IPS-18c (cell line): ENCODE data around the gene NPHP4.
"Not testable (repeated sequence)": the region's sequence is repeated elsewhere in the genome, so short reads cannot be mapped to it uniquely, and the experiment has no call there.

Source experiments
- H3K4me3 ChIP-seq: 2 replicates; pipeline ENCODE4 v1.7.0; 2013; ENCODE audit warnings: low read depth, mild to moderate bottlenecking, low read length, moderate library complexity; ENCODE audit not compliant: insufficient read depth
- H3K9me3 ChIP-seq: one replicate; pipeline ENCODE4 v1.6.1; 2013; ENCODE audit warnings: mild to moderate bottlenecking, low read length, moderate library complexity; ENCODE audit not compliant: control insufficient read depth, insufficient read depth

The NPHP4 gene

GRCh38 chr1:5859766-5860165, 132.5 kb downstream of the NPHP4 start:
- H3K9me3 ChIP-seq: no peaks in the 10 kb centered on the region

DNA sequence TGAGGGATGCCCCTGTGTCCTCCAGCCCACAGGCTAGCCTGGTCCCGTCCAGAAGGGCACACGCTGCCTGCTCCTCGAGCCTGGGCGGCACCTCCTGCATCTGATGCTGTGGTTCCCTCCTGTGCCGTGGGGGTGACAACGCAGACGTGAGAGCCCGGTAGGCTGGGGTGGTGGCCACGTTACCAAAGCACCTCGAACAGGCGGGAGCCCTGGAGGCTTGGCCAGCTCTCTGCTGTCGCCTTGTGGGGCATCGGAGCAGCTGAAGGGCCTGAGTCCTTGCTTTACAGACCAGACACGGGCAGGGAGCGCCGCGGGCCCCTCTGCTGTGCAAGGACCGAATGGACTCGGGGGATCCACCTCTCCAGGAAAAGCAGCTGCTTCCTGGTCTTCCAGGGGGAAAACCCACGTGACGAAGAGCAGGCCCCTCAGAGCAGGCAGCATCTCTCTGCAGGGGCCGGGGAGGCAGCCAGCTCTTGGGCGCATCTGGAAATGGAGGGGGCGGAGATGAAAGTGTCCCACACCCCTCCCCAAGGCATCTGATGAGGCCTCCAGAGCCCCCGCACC, 133.3 kb downstream of the NPHP4 start:
- H3K9me3 ChIP-seq: no peaks in the 10 kb centered on the region
- H3K4me3 ChIP-seq: no peak overlapping the region

More at GRCh38 chr1:5859766-5860165, 132.5 kb downstream of the NPHP4 start:
- no peak overlapping the region for H3K4me3 ChIP-seq

GRCh38 chr1:5858246-5858645, 134.0 kb downstream of the NPHP4 start:
- Histone ChIP-seq H3K4me3 (no peak overlapping the region), H3K9me3 (no peaks in the 10 kb centered on the region)

GRCh38 chr1:5857508-5858090, 134.6 kb downstream of the NPHP4 start:
- no peaks in the 10 kb centered on the region for H3K9me3 ChIP-seq

DNA sequence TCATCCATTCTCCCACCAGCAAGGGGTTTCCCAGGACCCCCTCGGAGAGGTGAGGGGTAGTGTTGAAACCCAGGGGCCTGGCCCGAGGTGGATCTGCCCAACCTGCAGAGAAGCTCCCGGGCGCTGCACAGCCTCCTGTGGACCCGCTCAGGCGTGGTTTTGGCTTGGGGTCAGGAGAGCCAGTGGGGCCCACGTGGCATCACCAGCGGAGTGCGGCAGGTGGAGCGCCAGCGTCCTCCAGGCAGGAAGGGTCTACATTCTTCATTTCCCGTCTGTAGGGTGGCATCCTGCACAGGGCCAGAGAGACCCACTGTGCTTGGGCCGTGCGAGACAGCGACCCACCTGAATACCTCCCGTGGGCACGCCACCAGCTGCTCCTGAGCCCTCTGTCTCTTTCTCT, 135.2 kb downstream of the NPHP4 start:
- Histone ChIP-seq H3K4me3 (no peak overlapping the region), H3K9me3 (no peaks in the 10 kb centered on the region)

More at GRCh38 chr1:5857508-5858090, 134.6 kb downstream of the NPHP4 start:
- H3K4me3 ChIP-seq: no peak overlapping the region

GRCh38 chr1:5856246-5856815, 135.9 kb downstream of the NPHP4 start:
- H3K9me3 ChIP-seq: no peaks in the 10 kb centered on the region
- H3K4me3 ChIP-seq: no peak overlapping the region

DNA sequence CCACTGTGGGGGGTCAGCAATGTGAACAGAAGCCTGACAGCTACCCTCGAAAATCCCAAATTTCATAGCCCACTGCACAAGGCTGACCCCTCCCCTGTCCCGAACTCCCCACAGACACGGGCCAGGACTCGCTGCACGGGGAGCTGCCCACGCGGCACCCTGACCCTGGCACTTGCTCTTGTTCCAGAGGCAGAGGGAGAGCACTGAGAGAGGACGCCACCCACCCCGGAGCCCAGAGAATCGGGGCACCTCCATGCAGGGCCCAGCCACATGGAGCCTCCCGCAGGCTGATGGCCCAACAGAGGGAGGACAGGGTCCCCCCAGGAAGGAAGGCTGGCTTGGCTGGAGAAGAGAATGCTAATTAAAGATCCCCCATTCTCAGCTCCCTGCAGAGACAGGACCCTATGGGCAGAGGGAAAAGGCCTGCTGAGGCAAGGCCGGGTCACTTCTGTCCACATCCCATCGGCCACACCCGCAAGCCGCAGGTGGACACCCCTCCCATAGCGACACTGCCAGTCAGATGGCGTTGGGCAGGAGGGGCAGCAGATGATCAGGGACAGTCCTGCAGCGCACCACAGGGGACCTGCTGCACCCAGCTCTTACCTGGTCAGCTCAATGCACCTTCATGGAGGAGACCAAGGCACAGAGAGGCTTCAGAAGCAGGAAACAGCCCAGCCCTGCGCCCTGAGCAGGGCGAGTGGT, 136.9 kb downstream of the NPHP4 start:
- no peaks in the 10 kb centered on the region for H3K9me3 ChIP-seq
- H3K4me3 ChIP-seq: no peak overlapping the region

DNA sequence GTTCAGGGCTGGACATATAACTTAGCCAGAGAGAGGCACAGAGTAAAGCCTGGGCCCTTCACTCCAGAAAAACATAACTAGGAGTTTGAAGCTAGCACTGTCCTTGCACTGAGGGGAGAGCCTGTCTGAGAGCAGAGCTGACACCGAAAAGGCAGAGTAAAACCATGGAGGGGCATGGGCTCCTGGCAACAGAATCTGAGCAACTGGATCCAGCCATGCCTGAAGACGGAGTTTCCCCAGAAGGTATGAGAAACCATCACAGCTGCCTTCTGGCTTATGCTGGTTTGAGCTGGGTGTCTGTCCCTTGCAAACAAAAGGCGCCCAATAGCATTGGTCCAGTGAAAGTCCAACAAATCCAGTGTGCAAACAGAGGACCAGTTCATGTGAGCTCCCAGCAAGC, 137.5 kb downstream of the NPHP4 start:
- H3K4me3 ChIP-seq: no peak overlapping the region
- H3K9me3 ChIP-seq: no peaks in the 10 kb centered on the region

DNA sequence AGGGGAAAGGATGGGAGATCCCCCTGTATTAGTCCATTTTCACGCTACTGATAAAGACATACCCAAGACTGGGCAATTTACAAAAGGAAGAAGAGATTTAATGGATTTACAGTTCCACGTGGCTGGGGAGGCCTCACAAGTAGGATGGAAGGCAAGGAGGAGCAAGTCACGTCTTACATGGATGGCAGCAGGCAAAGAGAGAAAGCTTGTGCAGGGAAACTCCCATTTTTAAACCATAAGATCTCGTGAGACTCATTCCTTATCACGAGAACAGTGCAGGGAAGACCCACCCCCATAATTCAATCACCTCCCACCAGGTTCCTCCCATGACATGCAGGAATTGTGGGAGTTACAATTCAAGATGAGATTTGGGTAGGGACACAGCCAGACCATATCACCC, 138.4 kb downstream of the NPHP4 start:
- not testable (repeated sequence) for H3K4me3 ChIP-seq, H3K9me3 ChIP-seq

- Histone ChIP-seq H3K9me3 (no peaks in the 10 kb centered on the region), H3K4me3 (no peak overlapping the region)
Measured at GRCh38 chr1:5850503-5850902, 141.7 kb downstream of the NPHP4 start.

DNA sequence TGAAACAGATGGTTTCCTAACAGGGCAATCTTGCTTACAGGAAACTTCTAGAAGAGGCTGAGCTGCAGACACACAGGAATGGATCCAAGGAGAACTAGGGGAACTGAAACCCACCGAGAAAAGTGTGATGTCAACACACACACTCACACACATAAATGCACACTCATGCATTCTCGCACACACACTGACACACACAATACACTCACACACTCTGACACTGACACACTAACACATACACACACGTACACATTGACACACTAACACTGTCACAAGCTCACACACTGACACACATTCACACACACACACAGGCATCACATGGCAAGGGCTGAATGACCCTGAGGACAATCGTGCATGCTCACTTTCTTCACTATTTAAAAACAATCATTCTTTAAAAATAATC, 142.7 kb downstream of the NPHP4 start:
- Histone ChIP-seq H3K9me3 (no peaks in the 10 kb centered on the region), H3K4me3 (no peak overlapping the region)

DNA sequence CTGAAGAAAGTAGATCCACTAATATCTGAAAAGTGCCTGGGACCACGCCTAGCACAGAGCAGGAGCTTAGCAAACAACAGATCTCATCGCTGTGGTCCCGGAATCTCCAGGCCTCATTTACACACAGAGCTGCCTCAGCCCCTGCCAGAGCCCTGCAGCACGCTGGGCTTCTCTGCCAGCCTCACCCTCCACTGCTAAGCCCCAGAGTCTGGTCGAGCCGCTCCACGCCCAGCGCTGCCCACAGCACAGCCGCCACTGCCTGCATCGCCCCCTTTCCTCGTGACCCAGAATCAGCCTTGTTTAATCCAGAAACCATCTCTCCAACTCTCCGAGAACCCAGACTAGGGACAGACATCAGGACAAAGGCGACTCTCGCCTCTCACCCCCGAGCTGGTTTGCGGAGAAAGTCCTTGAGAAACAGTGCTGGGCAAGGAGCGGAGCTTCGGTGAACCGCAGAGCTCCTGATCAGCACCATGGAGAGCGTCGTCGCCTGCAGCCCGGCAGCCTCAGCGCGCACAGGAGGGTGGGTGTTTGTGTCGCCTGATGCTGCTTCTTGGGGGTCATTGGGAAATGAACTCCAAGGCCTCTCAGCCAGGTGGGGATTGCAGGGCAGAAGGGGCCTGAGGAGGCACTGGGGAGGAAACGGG, 145.1 kb downstream of the NPHP4 start:
- Histone ChIP-seq H3K4me3 (no peak overlapping the region), H3K9me3 (no peaks in the 10 kb centered on the region)

DNA sequence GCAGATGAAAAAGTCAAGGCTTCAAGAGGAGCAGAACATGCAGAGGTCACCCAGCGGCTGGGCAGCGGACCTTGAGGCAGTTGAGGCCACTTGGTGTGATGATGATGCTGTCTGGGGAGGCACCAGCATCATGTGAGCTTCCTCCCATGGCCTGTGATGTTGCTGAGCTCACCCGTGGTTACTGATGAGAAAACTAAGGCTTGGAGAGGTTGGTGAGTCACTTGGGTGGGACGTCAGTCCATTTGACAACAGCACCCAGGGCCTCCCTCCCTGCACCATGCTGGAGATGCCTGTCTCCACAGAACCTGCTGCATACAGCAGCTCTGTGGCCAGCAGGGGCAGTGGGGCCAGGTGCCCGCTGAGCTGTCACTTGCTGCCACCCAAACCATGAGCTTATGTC, 146.8 kb downstream of the NPHP4 start:
- Histone ChIP-seq H3K9me3 (no peaks in the 10 kb centered on the region), H3K4me3 (no peak overlapping the region)

- no peaks in the 10 kb centered on the region for H3K9me3 ChIP-seq
- H3K4me3 ChIP-seq: no peak overlapping the region
Measured at GRCh38 chr1:5844442-5844841, 147.8 kb downstream of the NPHP4 start.

DNA sequence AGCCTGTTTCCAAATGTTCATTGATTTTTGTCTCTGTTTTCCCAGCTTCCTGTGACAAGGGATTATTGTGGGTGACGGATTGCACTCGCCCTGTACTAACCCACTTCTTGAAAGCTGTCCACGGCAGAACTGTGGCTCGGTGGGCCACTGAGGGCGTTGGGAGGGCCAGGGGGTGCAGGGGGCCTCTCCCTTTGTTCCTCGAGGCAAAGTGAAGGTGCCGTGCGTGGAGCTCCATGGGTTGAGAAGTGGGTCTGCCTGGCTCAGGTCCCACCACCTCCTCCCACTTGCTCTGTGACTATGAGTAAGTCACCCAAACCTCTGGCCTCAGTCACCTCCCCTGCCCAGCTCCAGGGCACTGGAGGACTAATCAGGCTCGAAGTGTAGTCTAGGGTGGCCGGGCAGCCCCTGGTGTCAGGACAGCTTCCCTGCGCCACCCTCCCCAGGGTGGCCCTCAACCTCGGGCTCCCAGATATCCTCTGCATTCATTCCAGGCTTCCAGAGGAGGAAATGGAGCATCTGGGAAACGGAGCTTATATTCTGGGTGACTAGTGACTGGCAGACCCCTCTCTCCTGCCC, 148.6 kb downstream of the NPHP4 start:
- no peak overlapping the region for H3K4me3 ChIP-seq
- H3K9me3 ChIP-seq: no peaks in the 10 kb centered on the region

GRCh38 chr1:5842679-5843078, 149.5 kb downstream of the NPHP4 start:
- Histone ChIP-seq H3K9me3 (no peaks in the 10 kb centered on the region), H3K4me3 (no peak overlapping the region)

DNA sequence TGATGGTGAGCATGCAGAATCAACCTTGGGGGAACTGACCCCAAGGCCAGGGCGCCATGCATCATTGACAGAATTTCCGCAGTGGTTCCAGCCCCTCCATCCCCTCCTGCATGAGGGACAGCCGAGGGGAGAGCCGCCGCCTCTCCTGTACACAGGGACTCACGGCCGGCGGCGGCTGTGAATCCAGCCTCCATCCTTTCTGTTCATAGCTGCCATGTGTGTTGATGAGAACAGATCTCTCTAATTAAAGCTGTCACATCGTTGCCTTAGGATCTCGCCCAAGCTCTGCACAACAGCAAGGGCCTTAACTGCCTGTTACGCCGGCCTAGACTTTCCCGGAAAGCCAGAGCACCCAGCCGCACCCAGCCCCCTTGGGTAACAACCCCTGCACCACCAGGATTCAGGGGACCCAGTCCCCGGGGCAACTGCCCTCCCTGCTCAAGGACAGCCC, 151.6 kb downstream of the NPHP4 start:
- H3K9me3 ChIP-seq: no peaks in the 10 kb centered on the region
- H3K4me3 ChIP-seq: no peak overlapping the region
